Measurements from ENCODE around the gene KRT14.

DNA sequence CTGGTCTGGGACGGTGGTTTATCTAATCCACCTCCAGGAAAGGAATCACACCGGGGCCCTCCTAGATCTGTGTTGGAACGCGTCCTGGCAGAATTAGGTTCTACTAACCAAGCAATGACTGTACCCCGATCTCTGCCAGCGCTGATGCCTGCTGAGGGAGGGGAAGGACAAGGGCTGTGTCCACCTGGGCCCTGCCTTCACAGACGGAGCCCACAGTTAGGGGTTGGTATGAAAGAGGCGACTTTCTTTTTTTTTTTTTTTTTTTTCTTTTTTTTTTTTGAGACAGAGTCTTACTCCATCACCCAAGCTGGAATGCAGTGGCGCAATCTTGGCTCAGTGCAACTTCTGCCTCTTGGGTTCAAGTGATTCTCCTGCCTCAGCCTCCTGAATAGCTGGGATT lies 48.7 kb downstream of the KRT14 start:
- TF ChIP-seq, protein P1, sequence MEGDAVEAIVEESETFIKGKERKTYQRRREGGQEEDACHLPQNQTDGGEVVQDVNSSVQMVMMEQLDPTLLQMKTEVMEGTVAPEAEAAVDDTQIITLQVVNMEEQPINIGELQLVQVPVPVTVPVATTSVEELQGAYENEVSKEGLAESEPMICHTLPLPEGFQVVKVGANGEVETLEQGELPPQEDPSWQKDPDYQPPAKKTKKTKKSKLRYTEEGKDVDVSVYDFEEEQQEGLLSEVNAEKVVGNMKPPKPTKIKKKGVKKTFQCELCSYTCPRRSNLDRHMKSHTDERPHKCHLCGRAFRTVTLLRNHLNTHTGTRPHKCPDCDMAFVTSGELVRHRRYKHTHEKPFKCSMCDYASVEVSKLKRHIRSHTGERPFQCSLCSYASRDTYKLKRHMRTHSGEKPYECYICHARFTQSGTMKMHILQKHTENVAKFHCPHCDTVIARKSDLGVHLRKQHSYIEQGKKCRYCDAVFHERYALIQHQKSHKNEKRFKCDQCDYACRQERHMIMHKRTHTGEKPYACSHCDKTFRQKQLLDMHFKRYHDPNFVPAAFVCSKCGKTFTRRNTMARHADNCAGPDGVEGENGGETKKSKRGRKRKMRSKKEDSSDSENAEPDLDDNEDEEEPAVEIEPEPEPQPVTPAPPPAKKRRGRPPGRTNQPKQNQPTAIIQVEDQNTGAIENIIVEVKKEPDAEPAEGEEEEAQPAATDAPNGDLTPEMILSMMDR (IDR thresholded peaks at IDR 0.05), result no peak
- TF ChIP-seq EZH2 (IDR thresholded peaks at IDR 0.05), result no peak

All from neural progenitor cell (in vitro differentiated cells).